GM12873 (cell line): ENCODE measurements around the gene IFNA14.

Experiments
- TF ChIP-seq, protein P1 (sequence below): IDR thresholded peaks from 2 replicates; pipeline ENCODE4 v1.5.1; 2012; ENCODE audit warnings: low read depth, mild to moderate bottlenecking, moderate library complexity, low read length, control low read depth; ENCODE audit not compliant: insufficient read depth; ENCODE audit errors: missing control alignments

The IFNA14 gene

GRCh38 chr9:21239911-21240310 lies at the start of gene IFNA14:
IFNA14 (minus strand) TSS chr9:21240005; CDS start chr9:21239935, 70 bp downstream.
- TF ChIP-seq, protein P1, sequence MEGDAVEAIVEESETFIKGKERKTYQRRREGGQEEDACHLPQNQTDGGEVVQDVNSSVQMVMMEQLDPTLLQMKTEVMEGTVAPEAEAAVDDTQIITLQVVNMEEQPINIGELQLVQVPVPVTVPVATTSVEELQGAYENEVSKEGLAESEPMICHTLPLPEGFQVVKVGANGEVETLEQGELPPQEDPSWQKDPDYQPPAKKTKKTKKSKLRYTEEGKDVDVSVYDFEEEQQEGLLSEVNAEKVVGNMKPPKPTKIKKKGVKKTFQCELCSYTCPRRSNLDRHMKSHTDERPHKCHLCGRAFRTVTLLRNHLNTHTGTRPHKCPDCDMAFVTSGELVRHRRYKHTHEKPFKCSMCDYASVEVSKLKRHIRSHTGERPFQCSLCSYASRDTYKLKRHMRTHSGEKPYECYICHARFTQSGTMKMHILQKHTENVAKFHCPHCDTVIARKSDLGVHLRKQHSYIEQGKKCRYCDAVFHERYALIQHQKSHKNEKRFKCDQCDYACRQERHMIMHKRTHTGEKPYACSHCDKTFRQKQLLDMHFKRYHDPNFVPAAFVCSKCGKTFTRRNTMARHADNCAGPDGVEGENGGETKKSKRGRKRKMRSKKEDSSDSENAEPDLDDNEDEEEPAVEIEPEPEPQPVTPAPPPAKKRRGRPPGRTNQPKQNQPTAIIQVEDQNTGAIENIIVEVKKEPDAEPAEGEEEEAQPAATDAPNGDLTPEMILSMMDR, result no peak

DNA sequence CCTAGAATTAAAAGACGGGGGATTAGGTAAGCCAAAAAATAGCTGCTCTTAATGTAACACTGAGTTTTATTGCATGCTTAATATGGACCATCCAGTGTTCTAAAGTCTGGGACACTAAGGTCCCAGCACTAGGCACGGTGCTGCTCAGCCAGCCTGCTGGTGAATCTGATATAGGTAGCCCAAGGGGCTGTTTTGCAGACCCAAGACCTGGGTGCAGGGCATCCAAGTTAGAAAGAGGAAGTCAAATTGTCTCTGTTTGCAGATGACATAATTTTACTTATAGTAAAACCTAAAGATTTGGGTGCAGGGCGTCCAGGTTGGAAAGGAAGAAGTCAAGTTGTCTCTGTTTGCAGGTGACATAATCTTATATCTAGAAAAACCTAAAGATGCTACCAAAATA lies 47.5 kb upstream of the IFNA14 start:
- TF ChIP-seq, protein P1, result no peak

GRCh38 chr9:21286659-21287058 lies 46.9 kb upstream of the IFNA14 start:
- TF ChIP-seq, protein P1, result no peak

DNA sequence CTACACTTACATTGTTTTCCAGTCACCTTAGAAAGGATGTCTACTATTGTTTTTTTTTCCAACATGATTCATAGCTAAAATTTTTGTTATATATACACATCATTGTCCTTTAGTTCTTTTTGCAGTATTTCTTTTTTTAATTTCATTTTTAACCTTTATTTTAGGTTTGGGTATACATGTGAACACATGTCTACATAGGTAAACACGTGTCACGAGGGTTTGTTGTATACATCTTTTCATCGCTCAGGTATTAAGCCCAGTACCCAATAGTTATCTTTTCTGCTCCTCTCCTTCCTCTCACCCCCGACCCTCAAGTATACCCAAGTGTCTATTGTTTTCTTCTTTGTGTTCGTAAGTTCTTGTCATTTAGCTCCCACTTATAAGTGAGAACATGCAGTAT lies 46.3 kb upstream of the IFNA14 start:
- TF ChIP-seq, protein P1, result no peak

GRCh38 chr9:21281275-21281674 lies 41.5 kb upstream of the IFNA14 start:
- TF ChIP-seq, protein P1, result no peak

DNA sequence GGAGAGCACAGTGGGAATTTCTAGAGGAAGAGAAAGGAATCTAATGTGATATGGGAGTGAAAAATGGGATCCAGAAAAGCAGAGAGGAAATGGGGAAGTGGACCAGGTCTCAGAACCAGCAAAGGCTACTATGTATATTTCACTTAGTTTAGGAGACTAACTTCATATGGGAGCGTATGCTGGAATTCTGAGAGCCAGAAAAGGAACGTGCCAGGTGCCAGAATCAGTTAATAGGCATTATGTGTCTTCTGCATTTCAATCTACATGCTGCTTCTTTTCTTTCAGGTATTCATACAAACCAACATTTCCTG lies 28.5 kb upstream of the IFNA14 start:
- TF ChIP-seq, protein P1, result no peak

DNA sequence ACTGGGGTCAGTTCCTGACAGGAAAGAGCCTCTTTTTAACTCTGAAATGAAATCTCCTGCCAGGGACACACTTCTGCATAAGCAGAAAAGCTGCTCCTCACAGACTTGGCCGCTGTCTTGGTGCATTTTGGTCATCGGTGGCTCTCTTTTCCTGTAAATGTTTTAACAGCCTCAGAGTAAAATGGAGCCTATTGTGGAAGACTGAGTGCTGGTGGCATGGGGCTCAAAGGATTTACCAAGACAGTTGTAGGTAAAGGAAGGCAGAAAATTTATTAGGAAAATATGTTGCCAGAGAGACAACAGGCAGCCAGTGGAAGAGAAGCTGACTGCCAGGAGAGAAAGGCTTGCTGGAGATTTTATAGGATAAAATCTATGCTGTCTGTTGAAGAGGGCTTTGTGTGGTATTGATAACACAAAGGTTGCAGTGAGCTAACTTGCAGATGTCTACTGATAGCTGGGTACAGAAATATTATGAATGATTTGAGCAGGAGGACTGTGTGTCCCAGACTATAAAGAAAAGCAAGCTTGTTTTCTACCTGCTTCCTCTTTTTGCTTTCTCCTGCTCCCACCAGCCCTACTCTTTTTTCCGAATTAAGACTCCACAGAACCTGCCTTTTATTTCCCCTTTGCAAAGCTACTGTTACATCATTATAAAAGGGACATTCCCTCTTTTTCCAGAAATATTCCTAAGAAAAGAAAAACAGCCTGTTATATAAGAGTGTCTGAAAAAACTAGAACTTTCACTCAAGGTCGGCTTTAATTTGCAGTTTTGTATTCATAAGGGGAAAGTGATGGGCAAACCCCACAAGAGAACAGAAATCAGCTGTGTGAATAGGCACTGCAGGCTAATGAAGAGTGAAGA lies 27.9 kb upstream of the IFNA14 start:
- TF ChIP-seq, protein P1, result no peak
